NCI-H1105 treated with DMSO at 0.1 percent for 48 hours (cell line): Measurements from ENCODE around the gene CD63.

Experiments
- DNase-seq: peaks from one replicate; lab custom pipeline; 2025; lab: John Stamatoyannopoulos, UW

Gene CD63

GRCh38 chr12:55720894-55721444, 7.8 kb downstream of the CD63 start:
- DNase-seq, result no peak

DNA sequence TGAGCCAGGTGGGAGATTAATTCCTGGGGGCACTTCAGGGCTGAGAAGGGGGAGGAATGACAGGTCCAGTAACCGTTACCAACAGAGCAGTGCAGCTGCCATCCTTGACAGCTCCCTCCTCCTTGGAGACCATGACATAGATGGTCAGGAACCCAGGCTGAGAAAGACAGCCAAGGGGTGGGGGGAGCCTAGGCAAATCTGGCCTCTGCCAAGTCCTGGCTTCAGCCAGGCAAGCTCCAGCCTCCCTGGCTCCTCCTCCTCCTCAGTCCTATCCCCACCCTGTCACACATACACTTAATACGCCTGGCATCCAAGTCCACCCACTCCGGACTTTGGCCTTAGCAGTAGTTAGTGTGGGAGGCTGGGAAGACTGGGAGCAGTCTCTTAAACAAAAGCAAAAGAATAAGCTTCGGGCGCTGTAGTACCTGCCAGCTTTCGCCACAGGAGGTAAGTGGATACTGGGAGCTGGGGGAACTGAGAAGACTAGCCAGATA, 8.7 kb downstream of the CD63 start, which contains the start of gene RDH5:
Gene RDH5, plus strand, starts transcription at position 323 of the 494 bp plus-strand sequence. CDS start 792 bp downstream, outside the sequence.
- no peak for DNase-seq

- no peak for DNase-seq
Measured at GRCh38 chr12:55719371-55719770, 9.4 kb downstream of the CD63 start.

DNA sequence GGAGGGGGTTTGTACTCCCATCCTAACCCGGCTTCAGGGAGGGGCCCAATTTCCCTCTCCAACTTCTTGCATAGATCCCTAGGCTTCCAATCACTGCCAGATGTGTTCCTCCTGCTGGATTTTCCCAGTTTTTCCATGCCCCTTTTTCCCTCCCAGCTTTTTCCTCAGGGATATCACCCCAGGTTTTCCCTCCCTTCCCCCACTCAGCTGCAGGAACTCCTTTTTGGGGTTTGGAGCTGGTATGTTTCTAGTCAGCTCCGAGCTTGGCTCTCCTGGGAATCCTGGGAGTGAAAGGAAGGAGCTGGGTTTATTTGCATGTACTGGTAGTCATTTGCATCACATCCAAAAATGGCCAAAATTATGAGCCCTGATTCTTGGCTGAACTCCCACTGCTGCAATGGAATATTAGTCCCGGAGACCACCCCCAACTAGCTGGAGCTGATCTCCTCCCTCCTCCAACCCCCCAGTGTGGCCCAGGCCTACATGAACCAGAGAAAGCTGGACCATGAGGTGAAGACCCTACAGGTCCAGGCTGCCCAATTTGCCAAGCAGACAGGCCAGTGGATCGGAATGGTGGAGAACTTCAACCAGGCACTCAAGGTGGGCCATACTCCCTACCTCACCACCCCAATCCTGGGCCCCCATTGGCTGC, 10.1 kb downstream of the CD63 start:
- DNase-seq, result no peak

- no peak for DNase-seq
Measured at GRCh38 chr12:55718015-55718414, 10.8 kb downstream of the CD63 start.

DNA sequence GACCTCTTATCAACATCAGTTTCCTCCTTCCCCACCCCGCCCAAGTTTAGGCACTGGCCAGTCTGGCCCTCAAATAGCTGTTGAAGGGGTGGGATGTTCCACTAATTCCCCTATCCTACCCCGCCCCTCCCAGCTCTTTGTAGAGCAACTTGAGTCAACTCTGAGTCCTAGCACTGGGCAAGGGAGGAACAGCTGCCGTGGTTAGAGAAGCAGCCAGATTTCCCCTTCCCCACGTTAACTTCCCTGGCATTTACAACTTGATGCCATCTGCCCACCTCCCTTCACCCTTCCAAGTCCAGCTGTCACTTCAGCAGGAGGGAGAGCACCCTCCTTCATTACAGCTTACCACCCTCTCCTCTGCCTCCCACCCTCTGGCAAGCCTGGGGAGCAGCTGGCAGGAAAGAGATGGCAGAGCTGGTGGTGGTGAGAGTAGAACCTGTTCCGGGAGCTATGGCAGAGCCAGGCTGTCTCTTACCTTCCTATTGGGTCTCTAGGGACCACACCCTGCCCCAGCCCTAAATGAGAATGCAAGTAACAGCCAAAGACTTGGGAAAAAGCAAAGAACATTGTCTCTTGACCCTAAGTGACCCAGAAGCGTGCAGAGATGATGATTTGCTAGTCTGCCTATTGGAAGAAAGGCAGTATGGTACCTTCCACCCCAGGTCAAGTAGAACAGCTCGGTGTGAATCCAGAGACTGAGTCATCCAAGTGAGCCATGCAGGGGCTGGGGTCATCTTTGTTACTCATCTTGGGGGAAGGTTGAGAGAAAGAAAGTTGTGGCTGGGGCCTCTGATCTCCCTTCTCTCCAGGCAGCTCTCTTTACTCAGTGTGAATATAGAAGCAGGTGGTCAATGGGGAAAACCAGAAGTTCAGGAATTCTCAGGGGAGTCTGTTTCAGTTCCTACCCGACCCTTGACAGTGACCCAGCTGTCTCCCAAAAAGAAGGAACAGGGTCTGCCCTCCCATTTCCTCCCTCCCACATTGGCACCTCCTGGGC, 11.5 kb downstream of the CD63 start:
- no peak for DNase-seq

GRCh38 chr12:55716582-55716957, 12.2 kb downstream of the CD63 start:
- DNase-seq, result no peak

GRCh38 chr12:55715833-55716581, 12.8 kb downstream of the CD63 start, which contains the start of gene BLOC1S1:
Gene BLOC1S1 (plus strand): TSS chr12:55716046. CDS start chr12:55716052, 6 bp downstream.
- DNase-seq, result peak; percentile 70

GRCh38 chr12:55715169-55715764, 13.5 kb downstream of the CD63 start:
- DNase-seq, result no peak

DNA sequence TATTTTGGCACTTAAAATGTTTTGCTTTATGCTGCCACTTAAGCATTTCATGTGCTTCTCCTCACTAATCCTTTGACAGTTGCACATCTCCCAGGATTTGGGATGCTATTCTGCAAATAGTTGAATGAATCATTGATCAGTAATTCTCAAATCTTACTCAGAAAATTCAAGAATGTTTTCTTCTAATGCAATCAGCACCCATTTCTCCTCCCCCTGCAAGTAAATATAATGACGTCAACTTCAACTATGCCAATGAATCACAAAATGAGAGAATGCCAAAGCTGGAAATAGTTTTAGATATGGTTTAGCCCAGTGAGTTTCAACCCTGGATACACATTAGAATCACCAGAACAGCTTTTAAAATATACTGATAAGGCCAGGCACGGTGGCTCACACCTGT, 15.1 kb downstream of the CD63 start:
- DNase-seq, result no peak

DNA sequence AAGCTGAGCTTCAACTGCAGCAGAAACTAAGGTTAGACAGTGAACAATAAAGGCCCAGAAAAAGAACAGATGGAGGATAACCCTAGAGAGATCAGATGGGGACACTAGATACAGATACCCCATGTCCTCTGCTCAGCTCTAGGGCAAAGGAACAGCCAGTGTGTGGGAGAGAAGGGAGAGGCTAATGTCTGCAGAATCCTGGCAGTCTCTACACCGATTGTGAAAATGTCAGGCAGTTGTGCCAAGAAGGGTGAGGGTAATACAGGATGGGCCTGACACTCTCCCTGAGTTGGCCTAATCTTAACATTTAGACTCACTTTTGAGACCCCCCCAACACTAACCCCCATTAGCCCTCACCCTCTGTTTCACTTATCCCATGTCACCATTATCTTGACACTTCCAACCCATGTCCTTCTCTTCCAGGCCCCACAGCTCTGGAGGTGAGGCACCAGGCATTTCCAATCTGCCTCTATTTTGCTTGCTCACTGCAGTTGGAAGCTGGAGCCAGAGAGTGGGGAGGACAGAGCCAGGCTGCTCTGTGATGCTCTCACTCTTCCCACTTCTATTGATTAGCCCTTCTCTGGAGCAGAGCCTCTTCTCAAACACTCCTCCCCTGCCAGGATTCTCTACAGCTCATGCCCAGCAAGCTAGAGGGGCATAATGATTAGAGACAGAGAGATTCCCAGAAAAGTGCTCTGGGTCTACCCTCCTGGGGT, 16.0 kb downstream of the CD63 start:
- DNase-seq, result no peak

DNA sequence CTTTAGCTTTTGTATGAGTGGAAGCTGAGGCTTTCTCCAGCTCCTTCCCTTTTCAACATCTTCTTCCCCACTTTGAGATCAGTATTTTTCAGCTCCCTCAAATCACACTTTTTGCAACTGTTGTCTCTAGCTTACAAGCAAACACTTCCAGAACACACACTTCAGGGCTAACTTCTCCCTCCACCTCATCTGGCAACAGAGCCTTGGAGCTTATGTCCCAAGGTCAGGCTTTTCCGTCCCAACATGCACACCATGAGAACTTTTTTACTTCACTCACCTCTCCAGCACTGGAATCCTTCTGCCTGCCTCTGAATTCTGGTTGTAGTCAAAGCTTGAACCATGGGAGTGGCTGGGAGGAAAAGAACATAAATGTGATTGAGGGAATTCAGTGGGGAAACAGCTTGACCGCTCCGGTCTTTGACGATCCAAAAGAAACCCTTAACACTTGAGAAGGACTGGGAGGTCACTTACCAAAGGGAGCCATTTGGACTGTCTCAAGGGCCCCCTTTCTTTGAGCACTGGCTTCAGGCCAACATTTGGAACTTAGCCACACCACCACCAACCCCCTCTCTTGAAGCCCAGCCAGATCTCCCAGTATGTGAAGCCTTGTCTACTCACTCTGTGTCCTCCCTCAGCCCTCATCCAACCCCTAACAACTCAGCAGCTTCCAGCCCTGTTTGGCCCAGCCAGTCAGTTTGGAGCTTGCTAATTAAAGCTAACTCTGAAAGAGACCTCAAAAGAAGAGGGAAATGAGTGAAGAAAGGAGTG, 16.8 kb downstream of the CD63 start:
- DNase-seq, result no peak

DNA sequence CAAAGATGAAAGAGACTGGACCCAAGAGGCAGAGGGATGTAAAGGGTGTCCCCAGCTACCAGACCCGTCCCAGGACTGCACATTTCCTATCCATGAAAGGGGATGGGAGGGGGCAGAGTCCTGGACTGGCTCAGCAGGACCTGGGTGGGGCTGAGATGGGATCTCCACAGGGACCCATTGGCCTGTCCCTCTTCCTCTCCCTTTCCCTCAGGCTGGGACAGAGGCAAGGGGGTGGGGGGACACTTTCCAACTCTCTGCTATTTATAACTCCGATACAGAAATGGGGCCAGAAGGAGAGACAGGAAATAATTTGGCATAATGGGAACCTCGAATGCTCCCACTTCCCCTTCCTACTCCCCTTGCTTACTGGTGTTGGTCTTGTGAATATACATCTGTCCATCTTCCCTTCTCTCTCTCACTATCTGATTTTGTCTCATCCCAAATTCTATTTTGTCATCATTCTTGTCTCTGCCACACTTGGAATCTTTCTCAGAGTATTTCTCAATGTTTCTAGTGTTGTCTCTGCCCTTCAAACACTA, 20.0 kb downstream of the CD63 start:
- DNase-seq, result no peak

DNA sequence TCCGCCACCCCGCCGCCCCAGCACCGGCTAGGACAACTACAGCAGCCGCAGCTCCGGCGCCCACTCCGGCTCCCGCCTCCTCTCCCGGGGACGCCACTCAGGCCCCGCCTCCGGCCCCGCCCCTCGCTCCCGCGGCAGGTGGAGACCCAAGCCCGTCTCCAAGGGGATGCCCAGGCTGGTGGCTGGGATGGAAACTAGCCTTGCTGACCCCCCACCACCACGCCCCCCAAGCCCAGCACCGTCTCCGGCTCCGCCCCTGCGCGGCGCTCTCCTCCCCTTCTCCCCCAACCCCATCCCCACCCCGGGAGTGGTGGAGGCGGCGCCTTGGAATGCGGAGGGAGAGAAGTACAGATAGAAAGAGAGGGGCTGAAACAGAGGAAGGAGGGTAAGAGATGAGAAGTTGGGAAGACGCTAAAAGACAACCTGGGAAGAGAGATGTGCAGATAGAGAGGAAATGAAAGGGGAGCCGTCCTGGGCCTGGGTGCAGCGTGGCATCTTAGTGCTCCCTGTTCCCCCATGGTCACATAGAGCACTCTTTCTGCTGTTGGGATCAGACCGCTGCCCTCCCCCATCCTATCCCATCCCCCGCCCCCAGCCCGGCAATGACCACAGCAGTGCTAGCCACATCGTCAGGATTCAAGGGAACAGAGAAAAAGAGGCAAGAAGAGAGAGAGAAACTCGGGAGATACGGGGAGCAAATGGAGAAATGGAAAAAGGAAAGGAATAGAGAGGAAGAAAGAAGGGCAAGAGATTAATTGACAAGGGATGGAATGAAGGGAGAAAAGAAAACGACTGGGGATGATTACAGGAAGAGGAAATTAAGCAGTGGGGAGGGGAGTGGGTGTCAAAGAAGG, 20.7 kb downstream of the CD63 start, which contains the start of gene ITGA7:
Gene ITGA7, minus strand, starts transcription at position 64 of the 854 bp plus-strand sequence. CDS start 222 bp downstream, outside the sequence.
- DNase-seq, result peak; percentile 54

GRCh38 chr12:55707219-55707671, 21.6 kb downstream of the CD63 start:
- DNase-seq, result no peak

DNA sequence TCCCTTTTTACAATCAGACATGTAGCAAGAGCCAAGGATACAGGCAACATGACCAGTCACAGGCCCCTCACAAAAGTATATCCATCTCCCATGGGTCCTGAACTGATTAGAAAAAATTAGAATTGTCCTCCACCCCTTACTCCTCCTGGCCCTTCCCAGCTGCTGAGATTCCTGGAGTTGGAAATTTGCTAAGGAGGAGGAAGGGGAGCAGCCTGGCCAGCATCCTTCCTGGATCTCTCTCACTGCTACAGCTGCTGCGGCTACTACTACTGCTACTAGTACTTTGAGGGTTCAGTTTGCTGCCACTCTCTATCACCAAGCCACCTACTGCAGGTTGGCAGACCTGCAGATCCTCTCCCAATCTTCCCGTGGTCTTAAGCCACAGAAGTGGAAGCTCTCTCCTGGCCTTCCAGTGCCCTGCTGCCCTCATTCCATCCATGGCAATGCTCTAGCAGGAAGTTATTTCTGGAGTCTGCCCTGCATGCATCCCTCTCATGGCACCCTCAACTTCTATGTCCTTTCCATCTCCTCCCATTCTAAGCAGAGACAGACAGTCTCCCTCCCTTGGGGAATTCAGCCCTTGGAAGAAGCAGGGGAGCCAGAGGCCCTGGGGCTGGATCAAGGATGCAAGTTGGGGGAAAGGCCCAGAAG, 22.1 kb downstream of the CD63 start:
- DNase-seq, result no peak

GRCh38 chr12:55705782-55706402, 22.9 kb downstream of the CD63 start:
- no peak for DNase-seq
